Measurements from ENCODE around the gene DTNA.

GRCh38 chr18:34808389-34808788 is 98.3 kb downstream of the DTNA start:
- TF ChIP-seq, protein P1, sequence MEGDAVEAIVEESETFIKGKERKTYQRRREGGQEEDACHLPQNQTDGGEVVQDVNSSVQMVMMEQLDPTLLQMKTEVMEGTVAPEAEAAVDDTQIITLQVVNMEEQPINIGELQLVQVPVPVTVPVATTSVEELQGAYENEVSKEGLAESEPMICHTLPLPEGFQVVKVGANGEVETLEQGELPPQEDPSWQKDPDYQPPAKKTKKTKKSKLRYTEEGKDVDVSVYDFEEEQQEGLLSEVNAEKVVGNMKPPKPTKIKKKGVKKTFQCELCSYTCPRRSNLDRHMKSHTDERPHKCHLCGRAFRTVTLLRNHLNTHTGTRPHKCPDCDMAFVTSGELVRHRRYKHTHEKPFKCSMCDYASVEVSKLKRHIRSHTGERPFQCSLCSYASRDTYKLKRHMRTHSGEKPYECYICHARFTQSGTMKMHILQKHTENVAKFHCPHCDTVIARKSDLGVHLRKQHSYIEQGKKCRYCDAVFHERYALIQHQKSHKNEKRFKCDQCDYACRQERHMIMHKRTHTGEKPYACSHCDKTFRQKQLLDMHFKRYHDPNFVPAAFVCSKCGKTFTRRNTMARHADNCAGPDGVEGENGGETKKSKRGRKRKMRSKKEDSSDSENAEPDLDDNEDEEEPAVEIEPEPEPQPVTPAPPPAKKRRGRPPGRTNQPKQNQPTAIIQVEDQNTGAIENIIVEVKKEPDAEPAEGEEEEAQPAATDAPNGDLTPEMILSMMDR (IDR thresholded peaks at IDR 0.05; ENCODE audit: low read length) = no peak
- TF ChIP-seq EZH2 (optimal IDR thresholded peaks at IDR 0.05; ENCODE audit: low read depth, low read length) = no peak
- no peak for TF ChIP-seq EZH2phosphoT487 (IDR thresholded peaks at IDR 0.05; ENCODE audit: low read length)

Measured in MM.1S (cell line).